ENCODE measurements around the gene ACP1.

DNA sequence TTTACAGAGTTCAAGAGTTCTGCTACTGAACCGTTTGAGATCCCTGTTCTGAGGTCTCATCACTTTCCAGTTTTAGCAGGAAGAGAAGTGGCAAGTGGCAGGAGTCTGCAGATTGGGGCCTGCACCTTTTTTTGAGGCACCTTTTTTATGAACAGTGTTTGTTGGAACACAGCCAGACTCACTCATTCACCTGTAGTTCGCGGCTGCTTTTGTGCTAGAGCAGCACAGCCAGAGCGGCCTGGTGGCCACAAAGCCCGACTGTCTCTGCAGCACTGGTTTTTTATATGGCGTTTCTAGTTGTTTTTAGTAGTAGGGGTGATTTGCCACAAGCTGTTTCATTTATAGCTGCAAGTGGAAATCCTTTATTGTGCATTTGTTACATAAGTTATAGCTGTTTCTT is 8.6 kb downstream of the ACP1 start:
- TF ChIP-seq POLR2AphosphoS5 (IDR thresholded peaks at IDR 0.05): no peak
- TF ChIP-seq, protein P1, sequence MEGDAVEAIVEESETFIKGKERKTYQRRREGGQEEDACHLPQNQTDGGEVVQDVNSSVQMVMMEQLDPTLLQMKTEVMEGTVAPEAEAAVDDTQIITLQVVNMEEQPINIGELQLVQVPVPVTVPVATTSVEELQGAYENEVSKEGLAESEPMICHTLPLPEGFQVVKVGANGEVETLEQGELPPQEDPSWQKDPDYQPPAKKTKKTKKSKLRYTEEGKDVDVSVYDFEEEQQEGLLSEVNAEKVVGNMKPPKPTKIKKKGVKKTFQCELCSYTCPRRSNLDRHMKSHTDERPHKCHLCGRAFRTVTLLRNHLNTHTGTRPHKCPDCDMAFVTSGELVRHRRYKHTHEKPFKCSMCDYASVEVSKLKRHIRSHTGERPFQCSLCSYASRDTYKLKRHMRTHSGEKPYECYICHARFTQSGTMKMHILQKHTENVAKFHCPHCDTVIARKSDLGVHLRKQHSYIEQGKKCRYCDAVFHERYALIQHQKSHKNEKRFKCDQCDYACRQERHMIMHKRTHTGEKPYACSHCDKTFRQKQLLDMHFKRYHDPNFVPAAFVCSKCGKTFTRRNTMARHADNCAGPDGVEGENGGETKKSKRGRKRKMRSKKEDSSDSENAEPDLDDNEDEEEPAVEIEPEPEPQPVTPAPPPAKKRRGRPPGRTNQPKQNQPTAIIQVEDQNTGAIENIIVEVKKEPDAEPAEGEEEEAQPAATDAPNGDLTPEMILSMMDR (IDR thresholded peaks at IDR 0.05): no peak
- TF ChIP-seq POLR2A (IDR thresholded peaks at IDR 0.05): no peak
- no peak for TF ChIP-seq EP300 (IDR thresholded peaks at IDR 0.05)

All from upper lobe of left lung (tissue), 4 donors.